PC-3 (cell line): Measurements from ENCODE around the gene MAP2K3. TPM values are rescaled to one million over a fixed set of nuclear protein-coding genes. Genes with fewer than 3 reads are reported as not detected.
"Not testable (repeated sequence)": the region's sequence is repeated elsewhere in the genome, so short reads cannot be mapped to it uniquely, and the experiment has no call there.

Source experiments
- ATAC-seq: fragments of 200-7000 bp; cut with Tn5 transposase; 2 replicates; pipeline ENCODE4 v1.9.1; 2020; ENCODE audit warnings: mild to moderate bottlenecking, moderate library complexity
- BruUV-seq: library from RNA; stranded (reverse); fragments of 400-500 nt; replicated peaks from 2 replicates; lab custom pipeline; 2021; lab: Mats Ljungman, UMichigan
- CTCF ChIA-PET: fragments of 300-600 bp; sonication (Branson Sonifier 250); formaldehyde crosslinking; loops from one replicate; lab custom pipeline; 2022; ENCODE audit warnings: antibody characterized with exemption; lab: Charles Lee
- POLR2A ChIA-PET: fragments of 300-600 bp; sonication (Branson Sonifier 250); formaldehyde crosslinking; loops from one replicate; lab custom pipeline; 2022; ENCODE audit warnings: antibody characterized with exemption; ENCODE audit not compliant: unreplicated experiment; lab: Charles Lee
- DNase-seq: peaks from one replicate; pipeline ENCODE4 v3.0.0-alpha.2; 2015
- H2AFZ ChIP-seq: fragments of 300-600 bp; sonication (generic); 2 replicates; pipeline ENCODE4 v1.6.0; 2016; ENCODE audit warnings: antibody characterized with exemption, low read length
- H3F3A ChIP-seq: fragments of 300-600 bp; sonication (generic); one replicate; pipeline ENCODE4 v1.6.0; 2017; ENCODE audit warnings: antibody characterized with exemption, low read length, control low read depth, mild to moderate bottlenecking; ENCODE audit not compliant: unreplicated experiment
- H3K27ac ChIP-seq: fragments of 300-600 bp; sonication (generic); 2 replicates; pipeline ENCODE4 v1.5.1; 2016; ENCODE audit warnings: mild to moderate bottlenecking, low read length
- H3K27me3 ChIP-seq: fragments of 300-600 bp; sonication (generic); 2 replicates; pipeline ENCODE4 v1.6.1; 2016; ENCODE audit warnings: low read length, mixed read lengths
- H3K36me3 ChIP-seq: fragments of 300-600 bp; sonication (generic); 2 replicates; pipeline ENCODE4 v1.6.1; 2016; ENCODE audit warnings: low read depth, mixed run types, low read length, mixed read lengths
- H3K4me1 ChIP-seq: fragments of 300-600 bp; sonication (generic); 2 replicates; pipeline ENCODE4 v1.5.1; 2016; ENCODE audit warnings: low read length; ENCODE audit not compliant: insufficient read depth
- H3K4me2 ChIP-seq: fragments of 300-600 bp; sonication (generic); 2 replicates; pipeline ENCODE4 v1.6.0; 2016; ENCODE audit warnings: low read length
- H3K4me3 ChIP-seq: fragments of 300-600 bp; sonication (generic); 2 replicates; pipeline ENCODE4 v1.5.1; 2016; ENCODE audit warnings: mild to moderate bottlenecking, low read length, mixed read lengths
- H3K79me2 ChIP-seq: fragments of 300-600 bp; sonication (generic); 2 replicates; pipeline ENCODE4 v1.6.1; 2017; ENCODE audit warnings: low read length, mixed read lengths
- H3K9ac ChIP-seq: fragments of 300-600 bp; sonication (generic); 2 replicates; pipeline ENCODE4 v1.6.0; 2016; ENCODE audit warnings: mild to moderate bottlenecking, low read length
- H3K9me2 ChIP-seq: fragments of 300-600 bp; sonication (generic); replicated peaks from 2 replicates; pipeline ENCODE4 v1.6.1; 2016; ENCODE audit warnings: mixed run types, low read length, mixed read lengths
- H3K9me3 ChIP-seq: fragments of 300-600 bp; sonication (generic); 2 replicates; pipeline ENCODE4 v1.6.1; 2016; ENCODE audit warnings: low read length, mixed read lengths
- H4K20me1 ChIP-seq: fragments of 300-600 bp; sonication (generic); 2 replicates; pipeline ENCODE4 v1.6.1; 2016; ENCODE audit warnings: low read length, mixed read lengths
- CTCF ChIP-seq: fragments of 300-600 bp; sonication (generic); conservative IDR thresholded peaks from 2 replicates; pipeline ENCODE4 v1.5.1; 2017; ENCODE audit warnings: antibody characterized with exemption, low read depth, mild to moderate bottlenecking, low read length
- EZH2 ChIP-seq: fragments of 300-600 bp; sonication (generic); IDR thresholded peaks from one replicate; pipeline ENCODE4 v1.6.1; 2017; ENCODE audit warnings: antibody characterized with exemption, mild to moderate bottlenecking, low read length; ENCODE audit not compliant: unreplicated experiment
- EZH2phosphoT487 ChIP-seq: fragments of 300-600 bp; sonication (generic); IDR thresholded peaks from 2 replicates; pipeline ENCODE4 v1.6.1; 2018; ENCODE audit warnings: mild to moderate bottlenecking, antibody characterized with exemption, low read length, borderline replicate concordance
- intact Hi-C: fragments of 100-400 bp; cut with micrococcal nuclease; formaldehyde crosslinking; loops from 2 replicates; pipeline ENCODE4 v1.9.0; 2023
- total RNA-seq: library from RNA; depleted of rRNA; stranded (reverse); fragments of >200 nt; gene quantifications from 2 replicates; pipeline ENCODE4 v1.2.3, GENCODE V29; 2014

Gene MAP2K3
- total RNA-seq, 1 experiment from 2014 or later = 54.0 TPM

DNA sequence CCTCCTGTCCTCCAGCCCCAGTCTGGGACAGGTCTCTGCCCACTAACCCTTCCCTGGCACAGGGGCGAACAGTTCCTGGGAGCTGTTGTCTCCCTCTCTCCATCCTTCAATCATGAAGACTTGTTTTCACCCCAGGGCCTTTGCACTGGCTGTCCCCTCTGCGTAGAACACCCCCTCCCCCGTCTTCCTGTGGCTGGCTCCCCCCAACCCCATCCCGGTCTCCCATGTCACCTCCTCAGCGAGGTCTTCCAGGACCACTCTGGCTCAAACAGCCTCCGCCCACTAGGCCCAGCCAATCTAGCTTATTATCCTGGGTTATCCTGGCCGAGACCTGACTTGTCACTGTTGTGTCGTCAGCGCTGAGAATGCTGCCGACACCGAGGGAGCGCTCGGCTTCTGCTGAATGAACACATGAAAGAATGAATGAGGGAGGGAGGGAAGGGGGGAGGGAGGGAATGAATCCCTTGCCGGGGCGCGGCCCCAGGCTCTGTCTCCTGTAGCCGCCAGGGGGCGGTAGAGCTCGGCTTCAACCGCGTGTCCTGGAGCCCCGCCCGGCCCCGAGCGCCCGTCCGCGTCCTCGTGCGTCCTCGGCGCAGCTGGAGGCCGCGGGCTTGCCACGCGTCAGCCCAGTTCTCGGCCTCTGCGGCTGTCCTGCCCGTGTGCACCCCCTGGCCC lies 31.8 kb downstream of the MAP2K3 start:
- BruUV-seq, POLR2A ChIA-PET, H3K9ac ChIP-seq, CTCF ChIA-PET, H3K4me1 ChIP-seq, H3K4me3 ChIP-seq, H3K9me2 ChIP-seq, H3K27ac ChIP-seq, H3K79me2 ChIP-seq, H4K20me1 ChIP-seq, H3F3A ChIP-seq, DNase-seq, H3K36me3 ChIP-seq, H3K27me3 ChIP-seq, H3K9me3 ChIP-seq: not testable (repeated sequence)
- intact Hi-C loops = loop anchor here (5.0 kb wide), 1 partner anchor 196 kb away; no protein-coding TSS in a partner anchor
- peak overlapping the region; percentile 38; the same call in 1 of the 2 replicates for H2AFZ ChIP-seq
- 0 out of 2 replicates have a peak overlapping the region, but pooled peaks have one; percentile 37 for H3K4me2 ChIP-seq
- peak; percentile 78 for ATAC-seq

DNA sequence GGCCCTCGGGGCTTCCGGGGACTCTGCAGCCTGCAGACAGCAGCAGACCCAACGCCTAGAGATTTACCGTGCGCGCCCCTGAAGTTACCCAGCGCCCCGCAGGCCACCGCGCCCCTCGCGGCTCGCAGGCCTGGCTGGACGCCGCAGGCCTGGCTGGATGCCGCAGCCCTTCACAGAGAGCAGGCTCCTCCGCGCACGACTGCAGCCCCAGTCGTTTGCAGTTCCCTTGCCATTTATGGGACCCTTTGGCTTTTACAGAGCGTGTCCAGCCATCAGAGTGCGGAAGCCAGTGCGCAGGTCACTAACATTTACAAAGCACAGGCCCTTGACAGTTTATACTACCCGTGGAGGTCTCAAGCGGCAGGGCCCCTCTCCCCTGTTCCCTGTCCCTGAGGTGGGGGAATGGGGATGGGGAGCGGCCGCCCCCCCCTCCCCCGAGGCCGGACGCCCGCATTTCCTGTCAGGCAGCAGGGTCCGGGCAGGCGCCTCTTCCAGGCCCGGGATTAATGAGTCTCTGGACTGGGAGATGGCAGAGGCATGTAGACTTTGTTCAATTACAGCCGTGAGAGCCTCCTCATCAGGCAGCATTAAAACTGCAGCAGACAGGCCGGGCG lies 32.5 kb downstream of the MAP2K3 start:
- H3K27me3 ChIP-seq, DNase-seq, H3K9me2 ChIP-seq, H3K4me3 ChIP-seq, POLR2A ChIA-PET, CTCF ChIA-PET, H3K9me3 ChIP-seq, H3K79me2 ChIP-seq, H3K9ac ChIP-seq, H3K4me1 ChIP-seq, BruUV-seq, H4K20me1 ChIP-seq, H3K36me3 ChIP-seq, H3F3A ChIP-seq, H3K27ac ChIP-seq: not testable (repeated sequence)
- intact Hi-C loops = loop anchor here (5.0 kb wide), 1 partner anchor 195 kb away; no protein-coding TSS in a partner anchor
- Histone ChIP-seq H2AFZ (peak overlapping the region; percentile 38; the same call in 1 of the 2 replicates), H3K4me2 (0 out of 2 replicates have a peak overlapping the region, but pooled peaks have one; percentile 37)
- ATAC-seq = peak; percentile 30

GRCh38 chr17:21317821-21318220 lies 33.3 kb downstream of the MAP2K3 start:
- H3K9me2 ChIP-seq, H2AFZ ChIP-seq, CTCF ChIA-PET, DNase-seq, H3K27me3 ChIP-seq, H3K27ac ChIP-seq, ATAC-seq, H4K20me1 ChIP-seq, POLR2A ChIA-PET, H3K4me2 ChIP-seq, H3K9me3 ChIP-seq, H3K36me3 ChIP-seq, H3K4me3 ChIP-seq, BruUV-seq, H3F3A ChIP-seq, H3K79me2 ChIP-seq, H3K9ac ChIP-seq, H3K4me1 ChIP-seq: not testable (repeated sequence)
- intact Hi-C loops = loop anchor here (5.0 kb wide), 1 partner anchor 194 kb away; no protein-coding TSS in a partner anchor

DNA sequence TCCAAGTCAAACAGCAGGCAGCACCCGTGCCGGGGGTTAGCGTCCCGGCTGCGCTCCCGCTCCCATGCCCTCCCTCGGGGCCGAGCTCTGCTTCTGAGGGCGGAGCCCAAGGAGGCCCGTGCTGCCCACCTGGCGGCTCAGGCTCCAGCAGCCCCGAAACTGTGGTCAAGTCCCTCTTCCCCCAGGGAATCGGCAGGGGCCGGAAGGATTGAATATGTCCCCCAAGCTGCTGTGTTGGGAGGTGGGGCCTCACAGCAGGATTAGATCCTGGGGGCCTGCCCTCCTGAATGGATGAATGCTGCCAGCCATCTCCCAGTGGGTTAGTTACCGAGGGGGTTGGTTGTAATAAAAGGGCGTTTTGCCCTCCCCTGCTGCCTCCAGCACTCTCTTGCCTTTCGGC lies 33.9 kb downstream of the MAP2K3 start:
- Histone ChIP-seq H3F3A (no peaks in the 10 kb centered on the region), H3K9ac (no peak overlapping the region), H3K9me3 (no peaks in the 10 kb centered on the region), H3K4me1 (no peaks in the 10 kb centered on the region), H3K4me3 (no peak overlapping the region), H3K4me2 (no peak overlapping the region), H4K20me1 (no peaks in the 10 kb centered on the region), H2AFZ (no peak overlapping the region), H3K36me3 (no peaks in the 10 kb centered on the region; the same call in 1 of the 2 replicates), H3K27ac (no peak overlapping the region), H3K79me2 (no peaks in the 10 kb centered on the region), H3K9me2 (no peaks in the 10 kb centered on the region), H3K27me3 (no peaks in the 10 kb centered on the region)
- TF ChIP-seq EZH2 (no peak), CTCF (no peak), EZH2phosphoT487 (no peak)
- DNase-seq (no peak), ATAC-seq (no peak)
- no TSS peak for BruUV-seq
- ChIA-PET CTCF (no interaction called here), POLR2A (no interaction called here)
- intact Hi-C loops = loop anchor here (5.0 kb wide), 1 partner anchor 194 kb away; no protein-coding TSS in a partner anchor

DNA sequence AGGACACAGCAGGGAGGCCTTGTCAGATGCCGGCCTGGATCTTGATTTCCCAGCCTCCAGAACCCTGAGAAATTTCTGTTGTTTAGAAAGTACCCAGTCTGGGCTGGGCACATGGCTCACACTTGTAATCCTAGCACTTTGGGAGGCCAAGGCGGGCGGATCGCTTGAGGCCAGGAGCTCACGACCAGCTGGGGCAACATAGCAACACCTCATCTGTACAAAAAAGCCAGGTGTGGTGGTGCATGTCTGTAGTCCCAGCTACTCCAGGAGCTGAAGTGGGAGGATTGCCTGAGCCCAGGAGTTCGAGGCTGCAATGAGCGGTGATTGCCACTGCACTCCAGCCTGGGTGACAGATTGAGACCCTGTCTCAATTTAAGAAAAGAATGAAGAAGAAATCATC lies 34.3 kb downstream of the MAP2K3 start:
- intact Hi-C loops = loop anchor here (5.0 kb wide), 1 partner anchor 193 kb away; no protein-coding TSS in a partner anchor
- H3K27ac ChIP-seq, BruUV-seq, DNase-seq, H2AFZ ChIP-seq, POLR2A ChIA-PET, H3K36me3 ChIP-seq, H3F3A ChIP-seq, H3K4me1 ChIP-seq, H3K27me3 ChIP-seq, H3K4me2 ChIP-seq, H3K9me3 ChIP-seq, H3K9ac ChIP-seq, H4K20me1 ChIP-seq, H3K4me3 ChIP-seq, ATAC-seq, H3K9me2 ChIP-seq, H3K79me2 ChIP-seq: not testable (repeated sequence)
- CTCF ChIA-PET = interaction anchor here (0.8 kb wide), 1 partner anchor 138 kb away, joined by 8 read pairs; no protein-coding TSS in a partner anchor
